ENCODE results near the gene BTRC. TPM values are rescaled to one million over a fixed set of nuclear protein-coding genes. Genes with fewer than 3 reads are reported as not detected.
"Not testable (repeated sequence)": the region's sequence is repeated elsewhere in the genome, so short reads cannot be mapped to it uniquely, and the experiment has no call there.

Gene BTRC
- total RNA-seq, 4 donors from 2014 or later, result 12.6 to 26.5 (median 20.7) TPM

- TF ChIP-seq POLR2A (IDR thresholded peaks at IDR 0.05) (no peak), CTCF (IDR thresholded peaks at IDR 0.05) (no peak)
- intact Hi-C loops (cut with DNase I; ENCODE audit: low total_unique reads), result no loop called here
- no peaks in the 10 kb centered on the region for H3K27me3 ChIP-seq
Observed at GRCh38 chr10:101388676-101389276, 34.8 kb downstream of the BTRC start.

GRCh38 chr10:101389532-101389931, 35.6 kb downstream of the BTRC start:
- H3K27me3 ChIP-seq; DNase-seq; H3K27ac ChIP-seq; H3K4me1 ChIP-seq; H3K9me3 ChIP-seq; H3K36me3 ChIP-seq; H3K4me3 ChIP-seq; intact Hi-C loops (cut with DNase I; ENCODE audit: low total_unique reads): not testable (repeated sequence)

More at GRCh38 chr10:101388676-101389276, 34.8 kb downstream of the BTRC start:
- no peak for DNase-seq
- Histone ChIP-seq H3K4me1 (no peaks in the 10 kb centered on the region), H3K27ac (no peak overlapping the region), H3K4me3 (no peak overlapping the region), H3K36me3 (no peaks in the 10 kb centered on the region), H3K9me3 (no peaks in the 10 kb centered on the region)

GRCh38 chr10:101389986-101390531, 36.1 kb downstream of the BTRC start:
- no peaks in the 10 kb centered on the region for H3K36me3 ChIP-seq
- intact Hi-C loops (cut with DNase I; ENCODE audit: low total_unique reads), result no loop called here

GRCh38 chr10:101393378-101393777, 39.4 kb downstream of the BTRC start:
- Histone ChIP-seq H3K27me3 (no peaks in the 10 kb centered on the region), H3K9me3 (no peaks in the 10 kb centered on the region), H3K27ac (no peak overlapping the region), H3K4me3 (no peak overlapping the region), H3K36me3 (no peaks in the 10 kb centered on the region), H3K4me1 (no peaks in the 10 kb centered on the region)
- TF ChIP-seq POLR2A (IDR thresholded peaks at IDR 0.05) (no peak), CTCF (IDR thresholded peaks at IDR 0.05) (no peak)
- intact Hi-C loops (cut with DNase I; ENCODE audit: low total_unique reads), result no loop called here
- no peak for DNase-seq

More at GRCh38 chr10:101389986-101390531, 36.1 kb downstream of the BTRC start:
- no peak for TF ChIP-seq POLR2A (IDR thresholded peaks at IDR 0.05)
- H3K27ac ChIP-seq, result no peak overlapping the region
- no peaks in the 10 kb centered on the region for H3K27me3 ChIP-seq
- no peaks in the 10 kb centered on the region for H3K4me1 ChIP-seq
- H3K4me3 ChIP-seq, result no peak overlapping the region
- DNase-seq, result no peak
- no peaks in the 10 kb centered on the region for H3K9me3 ChIP-seq

GRCh38 chr10:101394524-101395133, 40.7 kb downstream of the BTRC start:
- intact Hi-C loops (cut with DNase I; ENCODE audit: low total_unique reads), result no loop called here
- Histone ChIP-seq H3K4me3 (no peak overlapping the region), H3K27me3 (no peaks in the 10 kb centered on the region), H3K36me3 (no peaks in the 10 kb centered on the region), H3K9me3 (no peaks in the 10 kb centered on the region), H3K4me1 (no peaks in the 10 kb centered on the region), H3K27ac (no peak overlapping the region)
- no peak for TF ChIP-seq CTCF (IDR thresholded peaks at IDR 0.05)
- TF ChIP-seq POLR2A (IDR thresholded peaks at IDR 0.05), result no peak
- DNase-seq, result no peak

- Histone ChIP-seq H3K9me3 (no peaks in the 10 kb centered on the region), H3K4me1 (no peaks in the 10 kb centered on the region), H3K36me3 (no peaks in the 10 kb centered on the region), H3K4me3 (no peak overlapping the region), H3K27me3 (no peaks in the 10 kb centered on the region), H3K27ac (no peak overlapping the region)
- TF ChIP-seq POLR2A (IDR thresholded peaks at IDR 0.05), result no peak
- TF ChIP-seq CTCF (IDR thresholded peaks at IDR 0.05), result no peak
- DNase-seq, result peak in 1 of 2 donors; percentile 17
- intact Hi-C loops (cut with DNase I; ENCODE audit: low total_unique reads), result no loop called here
Observed at GRCh38 chr10:101397140-101397539, 43.2 kb downstream of the BTRC start.
